ENCODE results near the gene NAV1. TPM values are rescaled to one million over a fixed set of nuclear protein-coding genes. Genes with fewer than 3 reads are reported as not detected.
A peak's percentile ranks its signal among the peaks of the same experiment; 100 is the strongest.

The NAV1 gene
- total and polyA plus RNA-seq, 2 experiments from 2014 or later, result 75.6 to 79.0 TPM

DNA sequence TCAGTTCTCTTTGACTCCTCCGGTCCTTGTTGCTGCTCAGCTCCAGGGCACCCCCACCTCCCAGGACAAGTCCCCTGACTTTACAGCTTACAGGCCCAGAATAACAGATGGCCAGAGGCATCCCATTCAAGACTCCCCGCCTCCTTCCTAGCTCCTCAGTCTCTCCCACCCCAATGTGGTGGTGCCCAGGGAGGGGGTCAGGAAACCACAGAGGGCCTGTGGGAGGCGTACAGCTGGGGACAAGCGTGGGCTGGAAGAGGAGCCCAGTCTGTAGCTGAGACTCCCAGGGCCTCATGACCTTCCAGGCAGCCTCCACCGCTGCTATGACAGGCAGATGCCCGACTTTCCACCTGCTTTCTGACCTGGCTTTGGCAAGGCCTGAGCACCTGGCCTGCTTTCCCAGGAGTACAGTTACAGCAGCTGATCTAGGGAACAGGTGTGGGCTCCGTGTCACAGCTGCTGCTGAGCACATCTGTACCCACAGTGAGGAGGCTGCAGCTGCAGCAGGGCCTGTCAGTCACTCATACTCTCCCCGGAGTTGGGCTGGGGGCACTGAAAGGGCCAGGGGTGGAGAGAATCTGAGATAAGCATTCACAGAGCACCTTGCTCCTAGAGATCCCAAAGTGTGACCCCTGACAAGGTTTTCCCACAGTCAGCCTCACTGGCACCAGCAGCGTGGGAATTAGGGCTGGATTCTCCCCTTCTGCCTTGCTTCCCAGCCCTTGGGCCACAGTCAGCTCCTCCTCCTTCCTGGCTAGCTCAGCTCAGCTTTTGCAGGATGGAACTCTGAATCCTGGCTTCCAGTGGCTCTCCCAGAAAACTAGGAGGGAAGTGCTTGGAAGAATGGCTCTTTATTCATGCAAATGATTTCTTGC, 7.1 kb upstream of the NAV1 start:
- no peaks in the 10 kb centered on the region for H3K9me3 ChIP-seq (ENCODE audit: low read depth)
- 60 to 64% methylated on average over 9 of the region's 9 CpGs for WGBS, 2 experiments (ENCODE audit: low coverage in 1 of 2, low lambda C conversion rate in 2 of 2, missing lambda C conversion rate in 2 of 2)
- H3K4me3 ChIP-seq, result no peak overlapping the region
- peak overlapping the region; percentile 80 for H3K9ac ChIP-seq
- H2AFZ ChIP-seq, result peak overlapping the region; percentile 43
- H3K36me3 ChIP-seq (ENCODE audit: low read depth), result no peaks in the 10 kb centered on the region
- no peaks in the 10 kb centered on the region for H3K27me3 ChIP-seq (replicated peaks; ENCODE audit: insufficient read depth)
- no peaks in the 10 kb centered on the region for H4K20me1 ChIP-seq (ENCODE audit: insufficient read depth)
- no peaks in the 10 kb centered on the region for H3K79me2 ChIP-seq (ENCODE audit: insufficient read depth)
- H3F3A ChIP-seq (ENCODE audit: insufficient read depth), result peaks cover 39% of the 10 kb centered on the region
- no peaks in the 10 kb centered on the region for H3K9me2 ChIP-seq (ENCODE audit: insufficient read depth)
- in situ Hi-C loops (cut with MboI), result no loop called here
- peak overlapping the region; percentile 44 for H3K4me2 ChIP-seq (ENCODE audit: unreplicated experiment)
- peak; percentile 51 for DNase-seq
- peaks cover 48% of the 10 kb centered on the region for H3K4me1 ChIP-seq (ENCODE audit: insufficient read depth)
- TF ChIP-seq EZH2phosphoT487 (IDR thresholded peaks at IDR 0.05; ENCODE audit: insufficient read depth, low read depth), result no peak
- H3K27ac ChIP-seq, result peak overlapping the region; percentile 80

DNA sequence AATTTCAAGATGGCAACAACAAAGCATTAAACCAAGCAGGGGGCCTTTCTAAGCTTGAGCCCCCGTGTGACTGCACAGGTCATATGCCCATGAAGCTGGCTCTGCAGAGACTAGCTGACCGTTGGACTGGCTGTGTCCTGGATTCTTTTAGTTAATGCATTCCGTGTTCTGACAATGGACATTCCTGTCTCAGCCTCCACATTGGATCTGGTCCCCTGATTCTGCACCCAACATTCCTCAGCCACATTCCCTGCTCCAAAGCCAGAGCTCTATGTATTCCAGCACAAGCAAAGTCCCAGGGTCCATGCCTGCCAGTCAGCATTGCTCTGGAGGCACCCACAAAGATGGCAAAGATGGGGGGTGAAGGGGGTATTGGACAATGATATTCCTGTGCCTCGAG, 5.1 kb upstream of the NAV1 start:
- peaks cover 66% of the 10 kb centered on the region for H3K4me1 ChIP-seq (ENCODE audit: insufficient read depth)
- H3K79me2 ChIP-seq (ENCODE audit: insufficient read depth), result no peaks in the 10 kb centered on the region
- H3K9me2 ChIP-seq (ENCODE audit: insufficient read depth), result no peaks in the 10 kb centered on the region
- H4K20me1 ChIP-seq (ENCODE audit: insufficient read depth), result no peaks in the 10 kb centered on the region
- H3K9me3 ChIP-seq (ENCODE audit: low read depth), result no peaks in the 10 kb centered on the region
- no peak overlapping the region for H2AFZ ChIP-seq
- H3K4me2 ChIP-seq (ENCODE audit: unreplicated experiment), result no peak overlapping the region
- no peaks in the 10 kb centered on the region for H3K27me3 ChIP-seq (replicated peaks; ENCODE audit: insufficient read depth)
- 44% methylated on average over 4 of the region's 4 CpGs for WGBS, 2 experiments (ENCODE audit: low coverage in 1 of 2, low lambda C conversion rate in 2 of 2, missing lambda C conversion rate in 2 of 2)
- no peak for DNase-seq
- H3K27ac ChIP-seq, result peak overlapping the region; percentile 91; the same call in 1 of the 2 replicates
- in situ Hi-C loops (cut with MboI), result no loop called here
- no peak overlapping the region; the same call in 1 of the 2 replicates for H3K9ac ChIP-seq
- H3F3A ChIP-seq (ENCODE audit: insufficient read depth), result peaks cover 55% of the 10 kb centered on the region
- H3K4me3 ChIP-seq, result no peak overlapping the region
- H3K36me3 ChIP-seq (ENCODE audit: low read depth), result no peaks in the 10 kb centered on the region
- TF ChIP-seq EZH2 (IDR thresholded peaks at IDR 0.05; ENCODE audit: insufficient read depth, poor library complexity, severe bottlenecking), result no peak
- TF ChIP-seq EZH2phosphoT487 (IDR thresholded peaks at IDR 0.05; ENCODE audit: insufficient read depth, low read depth), result no peak

GRCh38 chr1:201535046-201535918, 3.6 kb upstream of the NAV1 start:
- H3K79me2 ChIP-seq (ENCODE audit: insufficient read depth), result peaks cover 12% of the 10 kb centered on the region
- H3K4me2 ChIP-seq (ENCODE audit: unreplicated experiment), result peak overlapping the region; percentile 66
- H3K9me3 ChIP-seq (ENCODE audit: low read depth), result no peaks in the 10 kb centered on the region
- no peaks in the 10 kb centered on the region for H3K27me3 ChIP-seq (replicated peaks; ENCODE audit: insufficient read depth)
- peak overlapping the region; percentile 68 for H2AFZ ChIP-seq
- TF ChIP-seq EZH2 (IDR thresholded peaks at IDR 0.05; ENCODE audit: insufficient read depth, poor library complexity, severe bottlenecking), result no peak
- TF ChIP-seq EZH2phosphoT487 (IDR thresholded peaks at IDR 0.05; ENCODE audit: insufficient read depth, low read depth), result no peak
- DNase-seq, result peak; percentile 81
- H3K9ac ChIP-seq, result peak overlapping the region; percentile 79
- in situ Hi-C loops (cut with MboI), result no loop called here
- no peak overlapping the region for H3K4me3 ChIP-seq
- H3K4me1 ChIP-seq (ENCODE audit: insufficient read depth), result peaks cover 63% of the 10 kb centered on the region
- H4K20me1 ChIP-seq (ENCODE audit: insufficient read depth), result no peaks in the 10 kb centered on the region
- no peaks in the 10 kb centered on the region for H3K36me3 ChIP-seq (ENCODE audit: low read depth)
- H3F3A ChIP-seq (ENCODE audit: insufficient read depth), result peaks cover 51% of the 10 kb centered on the region
- no peaks in the 10 kb centered on the region for H3K9me2 ChIP-seq (ENCODE audit: insufficient read depth)
- WGBS, 2 experiments (ENCODE audit: low coverage in 1 of 2, low lambda C conversion rate in 2 of 2, missing lambda C conversion rate in 2 of 2), result 17 to 23% methylated on average over 6 of the region's 6 CpGs
- peak overlapping the region; percentile 91 for H3K27ac ChIP-seq

DNA sequence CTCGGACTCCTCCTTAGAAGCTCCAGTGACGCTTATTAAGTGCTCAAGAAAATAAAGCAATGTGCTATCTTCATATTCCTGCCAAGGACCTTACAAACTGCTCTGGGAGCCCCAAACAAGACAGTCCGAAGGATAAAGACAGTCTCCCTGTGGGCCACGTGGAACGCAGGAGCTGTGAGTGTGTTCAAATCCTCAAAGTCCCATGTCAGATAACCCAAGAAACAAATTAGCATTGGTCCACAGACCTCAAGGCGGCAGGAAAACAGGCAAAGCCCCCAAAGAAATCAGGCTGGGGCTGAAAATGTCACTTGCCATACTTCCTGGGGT, 3.0 kb upstream of the NAV1 start:
- Histone ChIP-seq H3K9me2 (ENCODE audit: insufficient read depth) (no peaks in the 10 kb centered on the region), H3K9ac (peak overlapping the region; percentile 79), H3K36me3 (ENCODE audit: low read depth) (no peaks in the 10 kb centered on the region), H3K4me1 (ENCODE audit: insufficient read depth) (peaks cover 62% of the 10 kb centered on the region), H3K4me3 (no peak overlapping the region), H3K27me3 (replicated peaks; ENCODE audit: insufficient read depth) (no peaks in the 10 kb centered on the region), H3K4me2 (ENCODE audit: unreplicated experiment) (peak overlapping the region; percentile 66), H4K20me1 (ENCODE audit: insufficient read depth) (no peaks in the 10 kb centered on the region), H3K79me2 (ENCODE audit: insufficient read depth) (peaks cover 18% of the 10 kb centered on the region), H3F3A (ENCODE audit: insufficient read depth) (peaks cover 53% of the 10 kb centered on the region), H2AFZ (peak overlapping the region; percentile 68), H3K27ac (peak overlapping the region; percentile 91), H3K9me3 (ENCODE audit: low read depth) (no peaks in the 10 kb centered on the region)
- WGBS, 2 experiments (ENCODE audit: low coverage in 1 of 2, low lambda C conversion rate in 2 of 2, missing lambda C conversion rate in 2 of 2), result 39 to 44% methylated on average over 6 of the region's 6 CpGs
- in situ Hi-C loops (cut with MboI), result no loop called here
- DNase-seq, result no peak
- TF ChIP-seq EZH2 (IDR thresholded peaks at IDR 0.05; ENCODE audit: insufficient read depth, poor library complexity, severe bottlenecking), result no peak
- TF ChIP-seq EZH2phosphoT487 (IDR thresholded peaks at IDR 0.05; ENCODE audit: insufficient read depth, low read depth), result no peak
